Panc1 (cell line): ENCODE results near the gene ACVR1B. TPM values are rescaled to one million over a fixed set of nuclear protein-coding genes. Genes with fewer than 3 reads are reported as not detected.

Experiments
- ATAC-seq: fragments of 200-7000 bp; cut with Tn5 transposase; 2 replicates; pipeline ENCODE4 v1.9.1; 2020; ENCODE audit warnings: mild to moderate bottlenecking, moderate library complexity
- BruUV-seq: library from RNA; stranded (reverse); fragments of 400-500 nt; replicated peaks from 2 replicates; lab custom pipeline; 2021; lab: Mats Ljungman, UMichigan
- CTCF ChIA-PET: fragments of 300-600 bp; sonication (Branson Sonifier 250); formaldehyde crosslinking; loops from one replicate; lab custom pipeline; 2022; ENCODE audit warnings: antibody characterized with exemption; lab: Charles Lee
- POLR2A ChIA-PET: fragments of 300-600 bp; sonication (Branson Sonifier 250); formaldehyde crosslinking; loops from one replicate; lab custom pipeline; 2022; ENCODE audit warnings: antibody characterized with exemption; lab: Charles Lee
- DNase-seq: peaks from one replicate; pipeline ENCODE4 v3.0.0-alpha.2; 2010; ENCODE audit warnings: low read depth, low spot score
- H3K27ac ChIP-seq: 2 replicates; pipeline ENCODE4 v1.5.1; 2011; ENCODE audit warnings: mild to moderate bottlenecking, low read length, inconsistent platforms
- H3K27me3 ChIP-seq: fragments of 200-500 bp; sonication (Bioruptor generic); 2 replicates; pipeline ENCODE4 v1.6.0; 2014; ENCODE audit warnings: low read length, inconsistent platforms; ENCODE audit not compliant: control insufficient read depth, insufficient read depth
- H3K36me3 ChIP-seq: fragments of 200-500 bp; sonication (Bioruptor generic); 2 replicates; pipeline ENCODE4 v1.5.1; 2014; ENCODE audit warnings: inconsistent platforms, mild to moderate bottlenecking, low read length, moderate library complexity; ENCODE audit not compliant: control insufficient read depth, insufficient read depth
- H3K4me1 ChIP-seq: 2 replicates; pipeline ENCODE4 v1.5.1; 2011; ENCODE audit warnings: inconsistent platforms, mild to moderate bottlenecking, low read length, moderate library complexity; ENCODE audit not compliant: control insufficient read depth, insufficient read depth
- H3K4me3 ChIP-seq, 2 experiments: 2 replicates each; pipeline ENCODE4 v1.5.1; 2011 to 2012; ENCODE audit warnings: low read depth in 2 of 2, low read length in 2 of 2, mild to moderate bottlenecking in 2 of 2, inconsistent platforms in 1 of 2, moderate library complexity in 1 of 2
- H3K9me3 ChIP-seq: fragments of 200-500 bp; sonication (Bioruptor generic); 2 replicates; pipeline ENCODE4 v1.5.1; 2014; ENCODE audit warnings: low read depth, mild to moderate bottlenecking, inconsistent platforms, low read length, moderate library complexity; ENCODE audit not compliant: control insufficient read depth, insufficient read depth
- POLR2AphosphoS5 ChIP-seq: IDR thresholded peaks from 2 replicates; pipeline ENCODE4 v1.6.1; 2012; ENCODE audit warnings: mild to moderate bottlenecking, low read depth, low read length, moderate library complexity
- REST ChIP-seq, 2 experiments: IDR thresholded peaks; 2 replicates each; pipeline ENCODE4 v1.6.1; 2011 to 2012; ENCODE audit warnings: low read depth in 2 of 2, control low read depth in 1 of 2, low read length in 1 of 2, mild to moderate bottlenecking in 1 of 2, moderate library complexity in 1 of 2; ENCODE audit not compliant: insufficient read depth in 1 of 2
- SIN3A ChIP-seq: IDR thresholded peaks from 2 replicates; pipeline ENCODE4 v1.6.1; 2012; ENCODE audit warnings: low read depth, mild to moderate bottlenecking, low read length, moderate library complexity, borderline replicate concordance; ENCODE audit not compliant: insufficient read depth
- TCF7L2 ChIP-seq: IDR thresholded peaks from 2 replicates; pipeline ENCODE4 v1.6.1; 2011; ENCODE audit warnings: mild to moderate bottlenecking, low read depth, low read length, inconsistent platforms
- in situ Hi-C: cut with HindIII; loops from 2 replicates; pipeline ENCODE4 v1.10.0; 2016; ENCODE audit warnings: low sequenced_read_pairs, low pct_unique_long_range_greater_than_20kb
- intact Hi-C: fragments of 100-400 bp; cut with micrococcal nuclease; formaldehyde crosslinking; loops from one replicate; pipeline ENCODE4 v1.10.0; 2022; ENCODE audit not compliant: unreplicated experiment
- total RNA-seq: library from RNA; stranded (reverse); gene quantifications from one replicate; pipeline ENCODE4 v1.2.1, GENCODE V29; 2021; ENCODE audit not compliant: unreplicated experiment
- TF ChIP-seq, protein P1 (sequence below): fragments of 450-650 bp; IDR thresholded peaks from 2 replicates; pipeline ENCODE4 v1.5.1; 2017; ENCODE audit warnings: mild to moderate bottlenecking

ACVR1B gene
- total RNA-seq, 1 experiment from 2014 or later = 23.0 TPM

DNA sequence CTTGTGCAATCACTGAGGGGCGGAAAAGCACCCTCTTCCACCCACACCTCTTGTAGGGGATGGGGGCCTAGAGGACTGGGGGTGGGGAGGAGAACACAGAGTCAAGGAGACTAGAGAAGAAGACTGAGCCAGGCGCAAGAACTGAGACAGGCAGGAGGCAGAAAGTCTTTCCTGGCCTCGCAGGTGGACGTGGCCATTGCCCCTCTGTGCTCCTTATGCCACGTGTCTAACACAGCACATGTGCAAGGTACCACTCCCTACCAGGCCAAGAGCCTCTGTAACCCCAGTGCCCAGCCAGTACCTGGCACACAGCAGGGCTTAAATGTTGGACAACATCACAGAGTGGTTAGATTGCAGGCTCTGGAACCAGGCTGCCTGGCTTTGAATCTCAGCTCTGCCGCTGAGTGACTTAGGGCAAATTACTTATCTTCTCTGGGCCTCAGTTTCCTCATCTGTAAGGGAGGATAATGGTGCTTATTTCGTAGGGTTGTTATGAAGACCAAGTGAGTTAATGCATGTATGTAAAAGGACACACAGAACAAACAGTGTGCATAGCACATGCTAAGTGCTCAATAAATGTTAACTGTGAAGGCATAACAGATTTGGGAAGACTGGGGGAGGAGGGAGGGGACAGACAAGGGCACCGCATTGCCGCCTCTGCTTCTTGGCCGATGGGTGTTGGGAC is 53.9 kb downstream of the ACVR1B start:
- intact Hi-C loops (loop anchor here (2.0 kb wide), 1 partner anchor 15 kb away; no protein-coding TSS in a partner anchor), in situ Hi-C loops (no loop called here)
- POLR2A ChIA-PET = no interaction called here

More for the DNA sequence above, 53.9 kb downstream of the ACVR1B start:
- Histone ChIP-seq H3K27me3 (peaks cover 4% of the 10 kb centered on the region; the same call in 1 of the 2 replicates), H3K4me1 (no peaks in the 10 kb centered on the region), H3K4me3 (no peak overlapping the region), H3K36me3 (no peaks in the 10 kb centered on the region), H3K27ac (no peak overlapping the region), H3K9me3 (no peaks in the 10 kb centered on the region)
- CTCF ChIA-PET = interaction anchor here (1.1 to 3.3 kb wide), 5 partner anchors 12 to 78 kb away, joined by 4 to 62 read pairs (median 6); no protein-coding TSS in a partner anchor
- ATAC-seq (no peak), DNase-seq (no peak)
- TF ChIP-seq, protein P1, sequence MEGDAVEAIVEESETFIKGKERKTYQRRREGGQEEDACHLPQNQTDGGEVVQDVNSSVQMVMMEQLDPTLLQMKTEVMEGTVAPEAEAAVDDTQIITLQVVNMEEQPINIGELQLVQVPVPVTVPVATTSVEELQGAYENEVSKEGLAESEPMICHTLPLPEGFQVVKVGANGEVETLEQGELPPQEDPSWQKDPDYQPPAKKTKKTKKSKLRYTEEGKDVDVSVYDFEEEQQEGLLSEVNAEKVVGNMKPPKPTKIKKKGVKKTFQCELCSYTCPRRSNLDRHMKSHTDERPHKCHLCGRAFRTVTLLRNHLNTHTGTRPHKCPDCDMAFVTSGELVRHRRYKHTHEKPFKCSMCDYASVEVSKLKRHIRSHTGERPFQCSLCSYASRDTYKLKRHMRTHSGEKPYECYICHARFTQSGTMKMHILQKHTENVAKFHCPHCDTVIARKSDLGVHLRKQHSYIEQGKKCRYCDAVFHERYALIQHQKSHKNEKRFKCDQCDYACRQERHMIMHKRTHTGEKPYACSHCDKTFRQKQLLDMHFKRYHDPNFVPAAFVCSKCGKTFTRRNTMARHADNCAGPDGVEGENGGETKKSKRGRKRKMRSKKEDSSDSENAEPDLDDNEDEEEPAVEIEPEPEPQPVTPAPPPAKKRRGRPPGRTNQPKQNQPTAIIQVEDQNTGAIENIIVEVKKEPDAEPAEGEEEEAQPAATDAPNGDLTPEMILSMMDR = no peak
- TF ChIP-seq TCF7L2 = no peak
- TF ChIP-seq POLR2AphosphoS5 = no peak
- TF ChIP-seq REST (IDR thresholded peaks at IDR 0.05; ENCODE audit: insufficient read depth in 1 of 2, low read depth in 2 of 2, low read length in 1 of 2) = no peak
- TF ChIP-seq SIN3A = no peak
- no TSS peak for BruUV-seq
